GOT3 (cell line): ENCODE data around the gene ZBED2.
"Not testable (repeated sequence)": the region's sequence is repeated elsewhere in the genome, so short reads cannot be mapped to it uniquely, and the experiment has no call there.

Source experiments
- DNase-seq: peaks from one replicate; lab custom pipeline; 2025; ENCODE audit warnings: mixed read lengths; lab: John Stamatoyannopoulos, UW

The ZBED2 gene

GRCh38 chr3:111571282-111571681 is 23.9 kb downstream of the ZBED2 start:
- DNase-seq = no peak

DNA sequence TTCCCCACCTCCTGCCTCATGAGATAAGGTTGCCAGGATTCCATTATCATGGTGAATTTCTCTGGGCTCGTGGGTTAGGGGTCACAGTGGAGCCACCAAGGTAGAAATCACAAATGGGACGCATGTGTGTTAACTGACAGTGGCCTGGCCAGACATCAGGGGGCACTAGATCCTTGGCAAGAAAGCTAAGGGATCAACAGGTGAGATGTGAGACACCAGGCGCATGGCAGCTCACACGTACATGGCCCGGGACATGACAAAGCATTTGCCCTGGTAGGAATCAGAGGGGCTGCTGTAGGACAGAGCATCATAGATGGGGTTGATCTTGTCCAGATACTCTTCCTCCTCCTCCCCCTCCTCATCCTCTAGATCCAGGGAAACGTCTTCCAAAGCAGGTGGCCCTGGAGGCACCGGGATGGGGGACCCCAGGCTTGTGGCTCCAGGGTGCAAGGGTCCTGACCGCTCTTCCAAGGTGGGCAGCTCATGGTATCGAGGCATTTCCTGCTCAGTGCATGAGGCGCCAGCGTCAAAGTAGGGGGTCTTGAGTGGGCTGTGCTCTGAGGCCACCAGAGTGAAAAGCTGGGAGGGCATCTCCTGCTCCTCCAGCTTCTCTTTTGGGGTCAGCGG is 24.6 kb downstream of the ZBED2 start:
- no peak for DNase-seq

- no peak for DNase-seq
These were observed 26.2 kb downstream of the ZBED2 start for GRCh38 chr3:111568911-111569310.

DNA sequence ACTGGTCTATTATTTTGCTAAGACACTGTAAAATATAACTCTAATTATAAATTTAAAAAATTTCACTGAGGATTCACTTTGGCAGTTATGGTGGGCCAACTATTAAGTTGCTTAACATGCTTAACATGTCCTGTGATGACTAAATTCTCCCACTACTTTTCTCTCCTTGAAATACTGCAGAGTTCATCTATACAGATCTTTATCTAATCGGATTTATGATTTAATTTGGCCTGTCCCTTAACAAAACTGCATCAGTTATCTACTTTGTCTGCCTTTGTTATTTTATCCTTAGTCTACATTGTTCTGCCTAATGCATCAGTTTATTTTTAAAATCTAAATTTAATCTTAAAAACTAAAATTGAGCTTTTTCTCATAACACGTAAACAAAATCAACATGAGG is 26.8 kb downstream of the ZBED2 start:
- no peak for DNase-seq

DNA sequence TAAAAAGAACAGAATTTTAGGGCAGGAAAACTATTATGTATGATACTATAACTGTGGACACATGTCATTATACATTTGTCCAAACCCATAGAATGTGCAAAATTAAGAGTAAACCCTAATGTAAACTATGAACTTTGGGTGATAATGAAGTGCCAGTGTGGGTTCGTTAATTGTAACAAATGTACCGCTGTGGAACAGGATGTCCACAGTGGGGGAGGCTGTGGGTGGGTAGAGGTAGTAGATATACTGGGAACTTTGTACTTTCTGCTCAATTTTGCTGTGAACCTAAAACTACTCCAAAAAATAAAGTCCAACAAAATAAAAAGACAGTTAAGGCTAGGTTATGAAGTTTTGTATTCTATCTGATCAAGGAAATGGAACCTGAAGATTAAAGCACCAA is 28.3 kb downstream of the ZBED2 start:
- DNase-seq = no peak

- not testable (repeated sequence) for DNase-seq
These were observed 33.2 kb downstream of the ZBED2 start for GRCh38 chr3:111561902-111562301.

DNA sequence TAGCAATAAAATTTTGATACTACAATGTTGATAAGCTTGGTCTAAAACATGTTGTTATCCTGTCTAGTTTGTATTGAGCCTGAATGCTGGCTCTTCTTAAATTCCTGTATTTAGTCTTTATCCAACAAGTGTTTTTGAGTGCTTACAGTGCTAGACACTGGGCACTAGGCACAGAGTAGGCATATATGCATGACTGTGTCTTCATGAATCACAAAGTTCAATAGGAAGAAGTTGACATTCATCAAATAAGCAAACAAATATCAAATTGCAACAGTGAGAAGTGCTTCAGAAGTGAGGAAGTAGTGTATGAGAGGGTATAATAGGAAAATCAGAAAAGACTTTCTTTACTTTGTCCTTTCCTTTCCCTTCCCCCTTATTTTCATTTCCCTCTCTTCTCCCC is 46.4 kb downstream of the ZBED2 start:
- no peak for DNase-seq

DNA sequence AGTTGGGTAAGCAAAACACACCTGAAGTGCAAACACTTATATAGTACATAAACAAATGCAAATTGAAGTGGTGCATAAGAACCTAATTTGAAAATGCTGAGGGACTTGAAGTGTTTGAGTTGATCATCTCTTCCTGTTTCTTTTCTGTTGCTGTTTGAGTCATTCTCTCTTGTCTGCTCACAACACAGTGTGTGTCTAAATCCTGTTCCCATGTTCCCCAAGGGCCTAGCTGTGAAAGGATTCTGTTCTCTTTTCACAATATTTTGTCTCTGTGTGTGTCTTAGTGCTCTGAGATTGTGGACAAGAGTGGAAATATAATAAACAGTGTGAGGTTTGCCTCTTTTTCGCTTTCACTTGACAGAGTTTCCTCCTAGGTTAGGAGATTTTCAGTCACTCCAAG is 47.1 kb downstream of the ZBED2 start:
- no peak for DNase-seq

DNA sequence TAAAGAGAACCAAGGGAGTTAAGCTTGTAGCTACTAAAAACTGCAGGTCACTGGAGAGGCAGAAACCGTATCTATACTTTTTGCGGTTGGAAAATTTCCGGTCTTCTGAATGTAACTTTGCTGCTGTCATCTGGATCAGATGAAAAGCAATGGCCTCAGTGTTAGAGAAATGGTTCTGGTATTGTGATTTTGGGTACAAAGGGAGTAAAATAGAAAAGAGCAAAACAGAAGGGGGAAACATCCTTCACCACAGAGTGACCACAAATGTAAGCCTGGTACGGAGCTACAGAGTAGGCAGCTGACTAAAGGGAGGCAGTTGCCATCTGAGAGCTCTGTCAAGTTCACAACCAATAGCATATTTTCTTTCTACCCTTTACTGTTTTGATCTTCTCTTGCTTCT is 47.5 kb downstream of the ZBED2 start:
- no peak for DNase-seq

DNA sequence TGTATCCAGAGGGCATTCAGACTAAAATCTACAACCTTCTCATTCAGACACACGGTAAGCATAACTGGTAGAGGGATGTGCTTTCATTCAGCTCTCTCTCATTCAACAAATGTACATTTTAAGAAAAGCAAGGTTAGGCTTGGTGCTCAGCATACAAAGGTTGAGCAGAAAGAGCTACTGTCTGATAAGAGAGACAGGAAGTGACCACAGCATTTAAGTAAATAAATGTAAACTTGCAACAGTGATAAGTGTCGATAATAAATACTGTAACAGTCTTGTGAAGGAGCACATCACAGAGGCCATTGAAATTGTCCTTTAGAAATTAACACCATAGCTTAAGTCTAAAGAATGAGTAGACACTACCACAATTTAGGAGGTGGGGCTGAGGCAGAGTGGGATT is 49.8 kb downstream of the ZBED2 start:
- no peak for DNase-seq
